Breast epithelium (tissue), 4 donors: ENCODE results near the gene PMFBP1. TPM values are rescaled to one million over a fixed set of nuclear protein-coding genes. Genes with fewer than 3 reads are reported as not detected.

Experiments
- DNase-seq, 2 donors: peaks; one replicate each; pipeline ENCODE4 v3.0.0-alpha.2; 2019; ENCODE audit warnings: low spot score in 2 of 2
- H3K27ac ChIP-seq, 2 donors: fragments of 200-600 bp; sonication (generic) in 1 of 2; one replicate each; pipeline ENCODE4 v1.5.1; 2016 to 2019; ENCODE audit warnings: mild to moderate bottlenecking in 1 of 2
- H3K27me3 ChIP-seq, 2 donors: fragments of 200-600 bp; sonication (generic) in 1 of 2; one replicate each; pipeline versions ENCODE4 v1.5.1 to v1.6.0; 2017 to 2019; ENCODE audit warnings: control low read depth in 1 of 2, mild to moderate bottlenecking in 1 of 2
- H3K36me3 ChIP-seq: fragments of 200-600 bp; one replicate; pipeline ENCODE4 v1.5.1; 2019
- H3K4me1 ChIP-seq, 2 donors: fragments of 200-600 bp; sonication (generic); one replicate each; pipeline ENCODE4 v1.5.1; 2016 to 2019; ENCODE audit warnings: control low read depth in 1 of 2
- H3K4me3 ChIP-seq, 3 donors: fragments of 200-600 bp; sonication (generic); 1 replicate in 2 of 3; 2 replicates in 1 of 3; pipeline ENCODE4 v1.5.1; 2016 to 2019; ENCODE audit warnings: mild to moderate bottlenecking in 3 of 3, moderate library complexity in 2 of 3
- H3K9me3 ChIP-seq, 2 donors: fragments of 200-600 bp; sonication (generic) in 1 of 2; one replicate each; pipeline ENCODE4 v1.5.1; 2016 to 2019; ENCODE audit warnings: control low read depth in 1 of 2
- POLR2A ChIP-seq: fragments of 450-650 bp; IDR thresholded peaks from one replicate; pipeline ENCODE4 v1.6.1; 2016; ENCODE audit warnings: antibody characterized with exemption, mild to moderate bottlenecking, moderate library complexity
- POLR2AphosphoS5 ChIP-seq, 3 donors: sonication (generic); formaldehyde crosslinking; IDR thresholded peaks; one replicate each; pipeline ENCODE4 v1.6.1; 2017; ENCODE audit warnings: antibody characterized with exemption in 3 of 3
- intact Hi-C: fragments of 100-400 bp; cut with DNase I; formaldehyde crosslinking; loops from one replicate; pipeline ENCODE4 v1.15.1; 2023; ENCODE audit warnings: low total_unique reads
- total RNA-seq, 3 donors: library from RNA; depleted of rRNA; stranded (reverse); fragments of >200 nt; gene quantifications; one replicate each; pipeline ENCODE4 v1.1.0, GENCODE V29; 2016
- TF ChIP-seq, protein P1 (sequence below), 3 donors: fragments of 450-650 bp; IDR thresholded peaks; one replicate each; pipeline ENCODE4 v1.5.1; 2016 to 2017; ENCODE audit warnings: antibody characterized with exemption in 3 of 3, mild to moderate bottlenecking in 3 of 3, moderate library complexity in 3 of 3

The PMFBP1 gene
- total RNA-seq, 3 donors from 2014 or later = 0.33 to 2.2 (median 1.8) TPM

DNA sequence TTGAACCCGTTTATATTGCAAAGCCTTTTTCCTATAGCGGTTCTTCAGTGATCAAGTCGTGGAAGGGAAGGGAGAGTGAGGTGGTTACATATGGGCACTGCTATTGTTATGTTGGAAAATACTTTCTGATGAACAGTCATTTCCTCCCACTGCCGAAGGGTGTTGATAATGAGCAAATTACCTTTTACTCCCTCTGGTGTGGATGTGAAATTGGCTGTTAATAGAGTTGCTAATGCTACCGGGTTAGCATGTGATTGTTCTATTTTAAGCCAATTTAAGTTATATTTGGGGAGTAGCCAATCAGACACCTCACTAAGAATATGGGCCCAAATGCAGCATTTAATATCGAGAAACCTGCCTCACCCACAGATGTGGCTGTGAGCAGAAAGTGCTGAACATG, 15.6 kb upstream of the PMFBP1 start:
- TF ChIP-seq, protein P1, sequence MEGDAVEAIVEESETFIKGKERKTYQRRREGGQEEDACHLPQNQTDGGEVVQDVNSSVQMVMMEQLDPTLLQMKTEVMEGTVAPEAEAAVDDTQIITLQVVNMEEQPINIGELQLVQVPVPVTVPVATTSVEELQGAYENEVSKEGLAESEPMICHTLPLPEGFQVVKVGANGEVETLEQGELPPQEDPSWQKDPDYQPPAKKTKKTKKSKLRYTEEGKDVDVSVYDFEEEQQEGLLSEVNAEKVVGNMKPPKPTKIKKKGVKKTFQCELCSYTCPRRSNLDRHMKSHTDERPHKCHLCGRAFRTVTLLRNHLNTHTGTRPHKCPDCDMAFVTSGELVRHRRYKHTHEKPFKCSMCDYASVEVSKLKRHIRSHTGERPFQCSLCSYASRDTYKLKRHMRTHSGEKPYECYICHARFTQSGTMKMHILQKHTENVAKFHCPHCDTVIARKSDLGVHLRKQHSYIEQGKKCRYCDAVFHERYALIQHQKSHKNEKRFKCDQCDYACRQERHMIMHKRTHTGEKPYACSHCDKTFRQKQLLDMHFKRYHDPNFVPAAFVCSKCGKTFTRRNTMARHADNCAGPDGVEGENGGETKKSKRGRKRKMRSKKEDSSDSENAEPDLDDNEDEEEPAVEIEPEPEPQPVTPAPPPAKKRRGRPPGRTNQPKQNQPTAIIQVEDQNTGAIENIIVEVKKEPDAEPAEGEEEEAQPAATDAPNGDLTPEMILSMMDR (IDR thresholded peaks at IDR 0.05) = no peak
- TF ChIP-seq POLR2AphosphoS5 (IDR thresholded peaks at IDR 0.05) = no peak
- TF ChIP-seq POLR2A = no peak
- Histone ChIP-seq H3K4me1 (no peaks in the 10 kb centered on the region), H3K9me3 (no peaks in the 10 kb centered on the region), H3K27ac (no peak overlapping the region), H3K4me3 (no peak overlapping the region), H3K36me3 (no peaks in the 10 kb centered on the region), H3K27me3 (no peaks in the 10 kb centered on the region)
- no peak for DNase-seq
- intact Hi-C loops = no loop called here

DNA sequence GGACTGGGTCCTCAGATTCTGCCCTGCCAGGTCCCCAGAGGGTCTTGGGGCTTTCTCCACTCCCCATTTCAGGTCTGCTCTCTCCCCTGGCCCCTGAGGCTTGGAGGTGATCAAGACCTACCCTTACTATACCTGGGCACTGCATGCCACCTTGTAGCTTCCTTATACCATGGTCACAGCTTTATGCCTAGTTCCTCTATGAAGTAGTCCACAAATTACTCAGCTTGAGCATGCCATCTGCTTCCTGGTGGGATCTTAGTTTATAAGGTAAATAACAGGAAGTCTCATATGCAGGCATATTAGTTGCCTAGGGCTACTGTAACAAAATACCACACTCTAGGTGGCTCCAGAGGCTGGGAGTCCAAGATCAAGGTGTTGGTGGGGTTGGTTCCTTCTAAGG, 11.0 kb upstream of the PMFBP1 start:
- intact Hi-C loops = no loop called here
- H3K9me3 ChIP-seq = no peaks in the 10 kb centered on the region
- no peak for DNase-seq
- H3K36me3 ChIP-seq = no peaks in the 10 kb centered on the region
- no peaks in the 10 kb centered on the region for H3K27me3 ChIP-seq
- no peak overlapping the region for H3K27ac ChIP-seq
- H3K4me3 ChIP-seq = no peak overlapping the region
- TF ChIP-seq, protein P1 (IDR thresholded peaks at IDR 0.05) = no peak
- no peak for TF ChIP-seq POLR2AphosphoS5 (IDR thresholded peaks at IDR 0.05)
- no peak for TF ChIP-seq POLR2A
- no peaks in the 10 kb centered on the region for H3K4me1 ChIP-seq

DNA sequence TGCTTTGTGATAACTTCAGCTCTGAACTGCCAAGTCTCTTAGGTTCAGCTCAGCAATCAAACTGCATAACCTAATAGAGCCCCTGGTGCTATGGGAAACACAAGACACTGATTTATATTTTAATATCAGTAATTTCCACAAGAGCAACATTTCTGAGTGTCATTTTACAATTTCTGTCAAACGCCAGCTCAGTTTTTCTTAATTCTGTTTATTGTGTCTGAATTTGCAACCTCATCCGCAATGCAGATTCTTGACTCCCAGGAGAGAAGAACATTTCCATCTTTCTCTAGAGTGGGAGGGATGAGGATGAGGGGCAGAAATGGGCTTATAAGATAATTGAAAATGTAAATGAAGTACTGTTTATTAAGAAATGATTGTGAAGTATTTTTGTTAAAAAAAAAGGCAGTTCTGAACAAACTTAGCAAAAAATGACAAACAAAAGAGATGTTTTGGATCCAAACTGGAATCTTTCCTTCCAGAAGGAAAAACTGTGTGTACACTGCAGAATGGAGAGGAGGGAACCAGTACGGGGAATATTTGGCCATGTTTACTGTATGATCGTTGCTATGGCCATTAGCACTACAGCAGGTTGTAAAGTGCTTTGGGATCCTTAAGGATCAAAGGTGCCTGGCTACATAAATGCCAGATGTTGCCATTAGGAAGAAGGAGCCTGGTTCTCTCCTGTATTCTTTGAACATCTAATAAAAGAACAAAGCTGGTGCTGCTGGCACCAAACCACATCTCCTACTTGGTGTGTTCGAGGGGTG, 7.4 kb upstream of the PMFBP1 start:
- intact Hi-C loops = no loop called here
- DNase-seq = no peak
- Histone ChIP-seq H3K4me1 (no peaks in the 10 kb centered on the region), H3K4me3 (no peak overlapping the region), H3K36me3 (no peaks in the 10 kb centered on the region), H3K27me3 (no peaks in the 10 kb centered on the region), H3K27ac (no peak overlapping the region), H3K9me3 (no peaks in the 10 kb centered on the region)
- TF ChIP-seq POLR2AphosphoS5 (IDR thresholded peaks at IDR 0.05) = no peak
- no peak for TF ChIP-seq POLR2A
- TF ChIP-seq, protein P1 (IDR thresholded peaks at IDR 0.05) = no peak

DNA sequence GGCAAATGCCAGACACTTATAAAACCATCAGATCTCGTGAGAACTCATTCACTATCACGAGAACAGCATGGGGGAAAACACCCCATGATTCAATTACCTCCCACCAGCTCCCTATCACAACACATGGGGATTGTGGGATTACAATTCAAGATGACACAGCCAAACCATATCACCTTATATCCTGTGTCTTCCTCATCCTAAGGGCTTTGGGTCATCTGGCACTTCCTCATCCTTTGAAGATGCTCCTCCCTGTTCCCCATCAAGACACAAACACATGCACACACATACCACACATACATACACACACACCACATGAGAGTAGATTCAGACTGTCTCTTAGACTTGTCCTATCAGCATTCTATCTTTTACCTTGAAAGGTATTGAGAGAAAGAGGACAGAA, 2.8 kb upstream of the PMFBP1 start:
- DNase-seq = no peak
- TF ChIP-seq POLR2A (no peak), POLR2AphosphoS5 (IDR thresholded peaks at IDR 0.05) (no peak)
- TF ChIP-seq, protein P1 (IDR thresholded peaks at IDR 0.05) = no peak
- no peak overlapping the region for H3K27ac ChIP-seq
- H3K27me3 ChIP-seq = no peaks in the 10 kb centered on the region
- no peak overlapping the region for H3K4me3 ChIP-seq
- H3K36me3 ChIP-seq = no peaks in the 10 kb centered on the region
- intact Hi-C loops = no loop called here
- H3K4me1 ChIP-seq = no peaks in the 10 kb centered on the region
- H3K9me3 ChIP-seq = no peaks in the 10 kb centered on the region

DNA sequence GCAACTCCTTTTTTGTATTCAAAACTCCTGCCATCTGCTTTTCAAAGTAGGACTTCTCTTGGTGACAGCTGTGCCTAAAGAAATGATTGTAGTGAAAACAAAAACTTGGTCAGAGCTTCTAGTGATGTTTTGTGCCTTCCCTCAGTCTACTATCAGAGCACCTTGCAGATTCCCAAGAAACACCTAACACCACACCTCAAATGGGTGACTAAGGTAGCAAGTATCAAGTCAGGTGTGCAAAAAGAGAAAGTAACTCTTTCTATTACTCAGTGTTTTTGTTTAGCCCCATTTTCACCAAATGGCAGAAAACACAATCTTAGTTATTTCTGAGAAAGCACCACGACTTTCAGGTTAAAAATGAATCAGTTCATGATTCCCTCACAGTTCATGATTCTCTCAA, 2.0 kb upstream of the PMFBP1 start:
- H3K4me3 ChIP-seq = no peak overlapping the region
- no peak for DNase-seq
- H3K36me3 ChIP-seq = no peaks in the 10 kb centered on the region
- H3K9me3 ChIP-seq = no peaks in the 10 kb centered on the region
- no peaks in the 10 kb centered on the region for H3K4me1 ChIP-seq
- no peak overlapping the region for H3K27ac ChIP-seq
- H3K27me3 ChIP-seq = no peaks in the 10 kb centered on the region
- TF ChIP-seq, protein P1 (IDR thresholded peaks at IDR 0.05) = no peak
- TF ChIP-seq POLR2AphosphoS5 (IDR thresholded peaks at IDR 0.05) (no peak), POLR2A (no peak)
- intact Hi-C loops = no loop called here
